ENCODE data around the gene GTF2H1. TPM values are rescaled to one million over a fixed set of nuclear protein-coding genes. Genes with fewer than 3 reads are reported as not detected.
"Not testable (repeated sequence)": the region's sequence is repeated elsewhere in the genome, so short reads cannot be mapped to it uniquely, and the experiment has no call there.

The GTF2H1 gene
- total and polyA plus RNA-seq, 9 of the 15 experiments (the other 6 are each of a cell fraction or from before 2014, with no cell fraction given) = 56.9 to 126 (median 92.1) TPM

DNA sequence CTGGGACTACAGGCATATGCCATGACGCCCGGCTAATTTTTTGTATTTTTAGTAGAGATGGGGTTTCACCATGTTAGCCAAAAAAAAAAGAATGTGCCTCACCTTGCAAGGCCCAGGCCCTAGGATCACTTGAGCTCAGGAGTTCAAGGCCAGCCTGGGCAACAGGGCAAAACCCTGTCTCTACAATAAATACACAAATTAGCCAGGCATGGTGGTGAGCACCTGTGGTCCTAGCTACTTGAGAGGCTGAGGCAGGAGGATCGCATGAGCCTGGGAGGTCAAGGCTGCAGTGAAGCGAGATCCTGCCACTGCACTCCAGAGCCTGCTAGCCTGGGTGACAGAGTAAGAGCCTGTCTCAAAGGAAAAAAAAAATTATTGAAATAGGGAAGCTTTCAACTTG lies 81.7 kb downstream of the GTF2H1 start:
- no peak for TF ChIP-seq JUN (IDR thresholded peaks at IDR 0.05; ENCODE audit: borderline replicate concordance, low read depth, low read length)
- TF ChIP-seq JUN (CRISPR knock-in tag; IDR thresholded peaks at IDR 0.05; ENCODE audit: borderline replicate concordance) = no peak
- TF ChIP-seq POLR2AphosphoS5 (IDR thresholded peaks at IDR 0.05; ENCODE audit: control insufficient read depth, insufficient read depth, low read depth, low read length) = peak; percentile 16; the same call in 1 of the 2 replicates
- Histone ChIP-seq H2AFZ (ENCODE audit: low read depth, low read length) (no peak overlapping the region), H3K27ac (ENCODE audit: extremely low read depth, low read depth, low read length) (no peak overlapping the region), H3K9ac (ENCODE audit: insufficient read depth in 1 of 2, low read depth in 2 of 2, low read length in 2 of 2) (no peak overlapping the region), H3K27me3 (ENCODE audit: control insufficient read depth in 2 of 2, insufficient read depth in 2 of 2, low read length in 2 of 2) (no peaks in the 10 kb centered on the region), H3K36me3 (ENCODE audit: control insufficient read depth, insufficient read depth, low read length) (peaks cover 89% of the 10 kb centered on the region), H4K20me1 (replicated peaks; ENCODE audit: control insufficient read depth, insufficient read depth, low read length) (peaks cover 23% of the 10 kb centered on the region), H3K9me3 (replicated peaks; ENCODE audit: control insufficient read depth, insufficient read depth, low read depth, low read length) (no peaks in the 10 kb centered on the region), H3K4me1 (replicated peaks in 1 of 2; ENCODE audit: control insufficient read depth in 2 of 2, insufficient read depth in 2 of 2, low read length in 2 of 2) (no peaks in the 10 kb centered on the region; a peak in 1 of 5 replicates), H3K9me1 (ENCODE audit: control insufficient read depth, insufficient read depth, low read length) (no peaks in the 10 kb centered on the region), H3K79me2 (ENCODE audit: control insufficient read depth, insufficient read depth, low read length) (peaks cover 19% of the 10 kb centered on the region), H3K4me3 (no peak overlapping the region), H3K4me2 (ENCODE audit: insufficient read depth, low read length) (no peak overlapping the region)
- 91% methylated on average over 4 of the region's 4 CpGs for WGBS (ENCODE audit: insufficient coverage, low coverage, missing lambda C conversion rate)
- FAIRE-seq (no peak), DNase-seq (ENCODE audit: extremely low read depth in 1 of 4, low spot score in 3 of 4) (no peak), ATAC-seq (no peak)
- intact Hi-C loops (cut with micrococcal nuclease) (no loop called here), in situ Hi-C loops (cut with MboI) (no loop called here)
- no TSS peak for BruUV-seq (replicated peaks)
- POLR2A ChIA-PET = interaction anchor here (0.6 kb wide), 2 partner anchors 166 to 425 kb away, joined by 3 read pairs; no protein-coding TSS in a partner anchor
- CTCF ChIA-PET (ENCODE audit: low intra/inter-chr PET ratio) = no interaction called here

GRCh38 chr11:18407400-18407799 lies 85.0 kb downstream of the GTF2H1 start:
- DNase-seq (ENCODE audit: extremely low read depth in 1 of 4, low spot score in 3 of 4); H3K9me1 ChIP-seq (ENCODE audit: control insufficient read depth, insufficient read depth, low read length); H3K27me3 ChIP-seq (ENCODE audit: control insufficient read depth in 2 of 2, insufficient read depth in 2 of 2, low read length in 2 of 2); H2AFZ ChIP-seq (ENCODE audit: low read depth, low read length); H3K4me3 ChIP-seq; CTCF ChIA-PET (ENCODE audit: low intra/inter-chr PET ratio); in situ Hi-C loops (cut with MboI); H3K9ac ChIP-seq (ENCODE audit: insufficient read depth in 1 of 2, low read depth in 2 of 2, low read length in 2 of 2); H3K9me3 ChIP-seq (replicated peaks; ENCODE audit: control insufficient read depth, insufficient read depth, low read depth, low read length); H3K27ac ChIP-seq (ENCODE audit: extremely low read depth, low read depth, low read length); H3K4me1 ChIP-seq (replicated peaks in 1 of 2; ENCODE audit: control insufficient read depth in 2 of 2, insufficient read depth in 2 of 2, low read length in 2 of 2); H3K4me2 ChIP-seq (ENCODE audit: insufficient read depth, low read length); intact Hi-C loops (cut with micrococcal nuclease); H3K79me2 ChIP-seq (ENCODE audit: control insufficient read depth, insufficient read depth, low read length); FAIRE-seq; ATAC-seq: not testable (repeated sequence)
- peaks cover 59% of the 10 kb centered on the region for H3K36me3 ChIP-seq (ENCODE audit: control insufficient read depth, insufficient read depth, low read length)
- TSS peak; percentile 95 for BruUV-seq (replicated peaks)
- H4K20me1 ChIP-seq (replicated peaks; ENCODE audit: control insufficient read depth, insufficient read depth, low read length) = peaks cover 10% of the 10 kb centered on the region; the same call in 1 of the 2 replicates
- POLR2A ChIA-PET = interaction anchor here (0.9 to 1.4 kb wide), 2 partner anchors 12 to 13 kb away, joined by 5 to 7 read pairs; partner anchors contain the start of gene LDHA
- WGBS (ENCODE audit: insufficient coverage, low coverage, missing lambda C conversion rate) = 82% methylated on average over 3 of the region's 3 CpGs

All from K562 (cell line).